HG02798 (cell line): ENCODE data around the gene OR2H2.

ENCODE experiments used
- ATAC-seq: cut with Tn5 transposase; IDR thresholded peaks from one replicate; pipeline ENCODE4 v1.9.1; 2021; ENCODE audit warnings: mild to moderate bottlenecking; ENCODE audit not compliant: unreplicated experiment, poor library complexity

The OR2H2 gene

GRCh38 chr6:29590218-29590808, 5.4 kb downstream of the OR2H2 start:
- ATAC-seq, result no peak

DNA sequence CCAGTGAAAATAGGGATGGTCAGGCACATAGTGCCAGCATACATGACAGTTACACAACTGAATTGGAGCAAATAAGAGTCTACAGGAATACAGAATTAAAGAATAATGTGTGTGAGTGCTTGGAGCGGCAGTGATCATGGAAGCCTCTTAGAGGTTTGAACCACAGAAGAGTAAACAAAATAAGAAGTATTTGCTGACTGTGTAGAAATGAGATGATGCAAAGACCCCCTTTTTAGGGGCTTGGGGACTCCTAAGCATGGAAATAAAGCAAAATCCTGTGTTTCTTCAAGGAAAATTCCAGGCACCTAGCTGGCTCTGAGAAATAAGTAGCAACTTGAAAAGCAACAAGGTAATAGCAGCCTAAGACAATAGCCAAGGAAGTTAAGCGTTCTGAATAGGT, 6.8 kb downstream of the OR2H2 start:
- no peak for ATAC-seq

GRCh38 chr6:29593199-29593855, 8.4 kb downstream of the OR2H2 start:
- no peak for ATAC-seq

GRCh38 chr6:29596381-29596900, 11.5 kb downstream of the OR2H2 start:
- ATAC-seq, result no peak

DNA sequence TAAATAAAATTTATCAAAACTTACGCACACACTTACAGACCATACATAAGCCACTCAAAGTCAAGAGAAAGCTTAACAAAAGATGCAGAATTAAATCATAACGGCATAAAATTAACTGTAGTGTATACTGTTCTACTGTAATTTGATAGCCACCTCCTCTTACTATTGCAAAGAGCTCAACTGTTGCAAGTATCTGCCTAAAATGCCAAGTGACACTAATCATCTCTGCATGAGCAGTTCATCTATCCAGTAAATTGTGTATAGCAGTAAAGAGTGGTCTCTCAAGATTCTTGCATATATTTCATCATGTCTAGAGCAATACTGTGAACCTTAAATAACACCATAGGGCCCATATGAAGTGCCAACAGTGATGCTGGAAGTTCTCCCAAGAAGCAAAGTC, 12.3 kb downstream of the OR2H2 start:
- ATAC-seq, result no peak

DNA sequence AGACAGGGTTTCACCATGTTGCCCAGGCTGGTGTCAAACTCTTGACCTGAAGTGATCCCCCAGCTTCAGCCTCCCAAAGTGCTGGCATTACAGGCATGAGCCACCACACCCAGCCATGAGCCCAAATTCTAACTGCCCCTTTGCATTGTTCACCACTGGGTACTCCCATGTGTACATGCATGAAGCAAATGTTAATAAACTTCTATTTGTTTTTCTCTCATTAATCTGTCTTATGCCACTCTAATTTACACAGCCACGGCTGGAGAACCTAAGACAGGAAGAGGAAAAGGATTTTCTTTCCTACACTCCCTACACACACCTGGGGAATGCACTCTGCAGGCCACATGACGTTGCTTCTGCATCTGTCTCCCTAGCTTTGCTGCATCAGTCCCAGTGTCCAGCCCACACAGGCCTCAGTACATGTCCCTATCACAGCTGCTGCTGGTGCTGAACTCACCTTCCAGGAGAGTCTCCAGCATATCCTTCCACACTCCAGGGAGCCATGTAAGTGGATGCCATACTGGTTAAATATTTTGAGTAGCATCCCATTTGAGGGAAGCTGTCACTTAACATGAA, 13.3 kb downstream of the OR2H2 start:
- ATAC-seq, result no peak

DNA sequence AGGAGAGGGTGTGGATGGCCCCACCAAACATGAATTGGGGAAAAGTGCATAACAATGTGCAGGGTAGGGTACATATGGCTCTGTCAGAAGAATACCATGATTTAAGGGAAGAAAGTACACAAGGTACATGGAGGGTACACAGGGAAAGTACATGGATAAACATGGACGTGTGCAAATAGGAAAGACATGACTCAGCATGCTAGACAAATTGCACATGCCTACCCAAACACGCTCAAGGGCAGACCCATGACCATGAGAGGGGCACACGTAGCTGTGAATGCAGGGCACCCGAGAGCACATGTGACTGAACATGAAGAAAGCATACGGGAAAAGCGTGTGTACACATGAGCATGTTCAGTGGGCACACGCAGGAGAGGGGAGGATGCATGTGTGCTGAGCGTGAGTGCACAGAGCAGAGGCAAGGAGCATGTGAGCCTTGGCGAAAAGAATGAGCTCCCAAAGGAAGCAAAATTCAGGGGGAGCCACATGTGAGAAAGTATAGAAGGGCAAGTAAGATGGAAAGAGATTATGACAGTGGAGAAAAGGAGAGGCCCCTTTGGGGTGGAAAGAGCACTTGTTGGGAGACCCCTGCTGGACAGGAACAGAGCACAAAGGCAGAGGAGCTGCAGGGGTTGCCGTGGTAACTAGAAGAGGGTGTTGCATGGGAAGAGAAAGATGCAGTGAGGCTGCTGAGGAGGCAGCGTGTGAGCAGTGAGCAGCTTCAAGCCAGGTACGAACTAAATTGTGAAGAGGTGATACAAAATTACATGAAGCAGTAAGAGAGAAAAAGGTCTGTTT, 17.8 kb downstream of the OR2H2 start:
- no peak for ATAC-seq

DNA sequence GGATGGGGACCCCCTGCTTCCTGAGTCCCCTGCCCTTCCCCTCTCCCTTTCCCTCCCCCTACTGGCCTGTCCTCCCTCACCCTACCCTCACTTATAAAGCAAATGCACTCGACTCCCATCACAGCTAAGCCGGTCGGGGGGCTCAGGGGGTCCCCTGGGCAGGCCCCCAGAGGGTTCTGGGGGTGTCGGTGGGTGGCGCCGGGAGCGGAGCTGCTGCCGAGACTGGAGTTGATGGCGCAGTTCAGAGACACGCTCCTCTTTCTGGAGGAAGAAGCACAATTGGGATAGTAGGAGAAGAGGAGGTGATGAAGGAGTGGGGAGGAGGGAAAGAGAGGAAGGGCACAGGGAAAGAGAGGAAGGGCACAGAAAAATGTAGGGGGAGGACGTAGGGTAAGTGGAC, 18.5 kb downstream of the OR2H2 start:
- ATAC-seq, result no peak

DNA sequence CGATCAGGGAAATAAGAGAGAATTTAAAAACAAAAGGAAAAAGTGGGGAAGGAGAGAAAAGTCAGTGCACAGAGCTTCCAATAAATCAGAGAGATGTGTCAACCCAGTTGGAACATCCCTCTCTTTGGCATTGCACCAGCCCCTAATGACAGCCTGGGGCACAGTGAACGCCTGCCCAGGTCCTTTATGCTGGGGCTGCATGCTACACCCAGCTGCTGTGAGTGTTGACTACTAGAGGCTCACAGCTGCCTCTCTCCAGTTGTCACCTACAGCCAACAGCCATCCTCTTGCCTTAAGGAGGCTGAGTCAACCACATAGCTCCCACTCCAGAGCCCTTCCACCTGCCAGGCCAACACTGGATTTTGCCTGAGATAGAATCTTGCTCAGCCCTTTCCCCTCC, 19.0 kb downstream of the OR2H2 start:
- ATAC-seq, result no peak

- no peak for ATAC-seq
Measured at GRCh38 chr6:29608131-29608530, 23.2 kb downstream of the OR2H2 start.

DNA sequence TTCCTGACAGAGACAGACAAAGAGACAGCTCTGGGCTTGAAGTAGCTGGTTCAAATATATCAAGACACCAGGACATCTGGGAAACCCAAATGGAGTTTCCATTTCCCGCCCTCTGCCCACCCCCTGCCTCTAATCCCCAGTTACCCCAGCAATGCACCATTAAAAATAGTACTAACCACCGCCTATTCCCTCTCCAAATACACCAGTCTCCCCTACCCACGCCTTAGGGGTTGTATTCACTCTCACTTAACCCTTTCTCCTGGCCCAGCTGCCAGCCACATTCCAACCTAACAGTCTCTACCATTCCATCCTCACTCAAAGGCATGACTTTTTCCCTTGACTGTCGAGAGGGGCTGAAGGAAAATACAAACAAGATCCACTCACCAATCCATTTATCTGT, 25.6 kb downstream of the OR2H2 start:
- ATAC-seq, result no peak

DNA sequence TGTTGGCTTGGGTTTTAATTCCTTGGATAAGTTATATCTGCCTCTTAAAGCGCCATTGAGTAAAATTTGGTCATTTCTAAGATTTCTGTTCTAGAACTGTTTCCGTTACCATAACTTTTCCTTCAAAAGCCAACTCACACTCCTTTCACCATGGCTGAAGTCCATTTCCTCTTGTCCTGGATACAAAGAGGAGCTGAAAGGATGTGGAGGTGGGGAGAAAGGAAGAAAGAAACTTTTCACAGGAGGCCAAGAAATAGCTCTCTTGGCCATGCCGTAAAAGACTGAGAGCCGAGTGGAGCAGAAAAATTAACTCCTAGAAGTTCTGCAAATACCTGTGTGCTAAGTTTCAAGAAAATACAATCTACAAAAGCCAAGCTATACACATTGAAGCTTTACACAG, 26.5 kb downstream of the OR2H2 start:
- no peak for ATAC-seq

GRCh38 chr6:29617782-29618554, 33.0 kb downstream of the OR2H2 start:
- ATAC-seq, result no peak

DNA sequence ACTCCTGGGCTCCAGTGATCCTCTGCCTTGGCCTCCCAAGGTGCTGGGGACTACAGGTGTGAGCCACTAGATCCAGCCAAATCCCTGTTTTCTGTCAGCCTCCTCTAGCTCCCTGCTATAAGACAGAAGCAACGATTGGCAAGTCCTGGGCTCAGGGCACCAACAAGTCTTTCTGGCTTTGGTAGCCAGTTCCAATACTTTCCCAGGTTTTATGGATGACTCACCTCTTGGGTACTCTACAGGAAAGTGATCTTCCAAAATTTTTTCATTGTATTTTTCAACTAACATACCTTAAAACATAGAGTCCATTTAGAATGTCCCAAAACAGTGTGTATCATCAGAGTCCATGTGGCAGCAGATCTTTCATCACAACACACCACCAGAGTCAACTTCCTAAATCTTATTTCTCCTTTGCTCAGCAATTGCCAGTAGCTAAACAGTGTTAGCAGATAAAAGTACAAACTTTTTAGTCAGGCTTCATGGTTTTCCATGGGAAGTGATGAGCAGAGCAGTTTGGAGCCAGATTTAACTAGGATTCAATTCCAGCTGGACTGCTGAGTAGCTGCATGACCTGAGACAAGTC, 34.7 kb downstream of the OR2H2 start:
- ATAC-seq, result no peak

- no peak for ATAC-seq
Measured at GRCh38 chr6:29620630-29621029, 35.7 kb downstream of the OR2H2 start.

GRCh38 chr6:29624520-29624961, 39.6 kb downstream of the OR2H2 start:
- no peak for ATAC-seq

GRCh38 chr6:29625337-29625930, 40.5 kb downstream of the OR2H2 start:
- ATAC-seq, result no peak

DNA sequence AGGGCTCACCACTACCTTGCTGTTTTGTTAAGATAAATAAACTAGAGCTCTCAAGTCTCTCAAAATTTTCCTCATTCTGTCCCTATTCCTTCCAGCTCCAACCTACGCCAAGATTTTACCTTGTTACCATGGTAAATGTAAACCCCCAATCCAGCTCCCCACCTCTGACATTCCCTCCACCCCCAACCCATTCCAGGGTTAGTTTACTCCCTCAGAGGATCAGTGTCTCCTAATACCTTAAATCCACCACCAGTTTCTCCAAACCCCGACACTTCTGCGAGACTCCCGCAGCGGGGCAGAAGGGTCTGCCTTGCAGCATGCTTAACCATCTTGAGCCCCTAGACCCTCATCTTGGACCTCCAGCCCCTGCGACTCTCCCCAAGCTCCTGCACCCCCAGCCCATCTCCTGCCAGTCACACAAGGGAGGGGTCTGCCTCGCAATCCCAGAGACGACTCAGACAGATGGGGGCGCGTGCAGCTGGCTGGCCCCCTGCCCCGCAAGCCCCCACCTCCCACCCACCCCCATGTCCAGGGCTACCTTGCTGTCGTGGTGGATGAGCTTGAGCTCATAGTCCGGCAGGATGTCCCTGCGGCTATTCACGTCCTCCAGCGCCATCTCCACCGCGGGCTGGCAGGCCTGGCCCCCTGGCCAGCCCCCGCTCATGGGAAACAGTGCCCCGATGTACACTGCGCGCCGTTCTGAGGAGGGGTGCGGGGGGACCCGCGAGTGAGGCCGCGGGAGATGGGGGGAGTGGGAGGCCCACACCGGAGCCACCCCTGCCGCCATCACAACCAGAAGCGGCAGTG, 42.2 kb downstream of the OR2H2 start:
- no peak for ATAC-seq
